Measurements from ENCODE around the gene CELSR1.
A peak's percentile ranks its signal among the peaks of the same experiment; 100 is the strongest.

Gene CELSR1

DNA sequence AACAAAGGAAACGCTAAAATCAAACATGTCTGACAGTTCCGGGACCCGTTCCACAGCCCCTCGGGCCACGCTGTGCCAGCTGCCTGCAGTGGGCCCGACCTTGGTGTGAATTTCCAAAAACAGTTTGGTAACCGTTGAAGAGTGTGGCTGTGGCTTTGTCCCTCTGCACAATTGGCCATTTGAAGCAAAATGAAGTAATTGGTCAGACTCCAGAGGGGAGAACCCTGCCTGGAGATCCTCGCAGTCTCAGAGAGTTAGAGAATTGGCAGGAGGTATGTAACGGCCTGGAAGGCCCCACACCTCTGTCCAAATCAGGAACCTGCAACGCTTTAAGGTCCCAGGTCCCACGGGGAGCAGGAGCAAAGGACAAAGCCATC is 175.6 kb downstream of the CELSR1 start:
- H3K79me2 ChIP-seq (ENCODE audit: low read length): no peaks in the 10 kb centered on the region
- H3K4me3 ChIP-seq (ENCODE audit: low read length): no peak overlapping the region
- H3K9ac ChIP-seq (ENCODE audit: low read length): peak overlapping the region; percentile 46
- H3K36me3 ChIP-seq (replicated peaks; ENCODE audit: insufficient read depth, low read length): no peaks in the 10 kb centered on the region
- no peak for DNase-seq
- peaks cover 27% of the 10 kb centered on the region for H3K4me1 ChIP-seq (ENCODE audit: low read length)
- TF ChIP-seq EZH2 (optimal IDR thresholded peaks at IDR 0.05; ENCODE audit: low read depth, low read length) (no peak), EZH2phosphoT487 (IDR thresholded peaks at IDR 0.05; ENCODE audit: low read length) (no peak)
- TF ChIP-seq, protein P1, sequence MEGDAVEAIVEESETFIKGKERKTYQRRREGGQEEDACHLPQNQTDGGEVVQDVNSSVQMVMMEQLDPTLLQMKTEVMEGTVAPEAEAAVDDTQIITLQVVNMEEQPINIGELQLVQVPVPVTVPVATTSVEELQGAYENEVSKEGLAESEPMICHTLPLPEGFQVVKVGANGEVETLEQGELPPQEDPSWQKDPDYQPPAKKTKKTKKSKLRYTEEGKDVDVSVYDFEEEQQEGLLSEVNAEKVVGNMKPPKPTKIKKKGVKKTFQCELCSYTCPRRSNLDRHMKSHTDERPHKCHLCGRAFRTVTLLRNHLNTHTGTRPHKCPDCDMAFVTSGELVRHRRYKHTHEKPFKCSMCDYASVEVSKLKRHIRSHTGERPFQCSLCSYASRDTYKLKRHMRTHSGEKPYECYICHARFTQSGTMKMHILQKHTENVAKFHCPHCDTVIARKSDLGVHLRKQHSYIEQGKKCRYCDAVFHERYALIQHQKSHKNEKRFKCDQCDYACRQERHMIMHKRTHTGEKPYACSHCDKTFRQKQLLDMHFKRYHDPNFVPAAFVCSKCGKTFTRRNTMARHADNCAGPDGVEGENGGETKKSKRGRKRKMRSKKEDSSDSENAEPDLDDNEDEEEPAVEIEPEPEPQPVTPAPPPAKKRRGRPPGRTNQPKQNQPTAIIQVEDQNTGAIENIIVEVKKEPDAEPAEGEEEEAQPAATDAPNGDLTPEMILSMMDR (IDR thresholded peaks at IDR 0.05; ENCODE audit: low read length): no peak
- H4K20me1 ChIP-seq (ENCODE audit: insufficient read depth, low read length): no peaks in the 10 kb centered on the region
- no peak overlapping the region for H2AFZ ChIP-seq (ENCODE audit: low read length)
- no peaks in the 10 kb centered on the region for H3K9me2 ChIP-seq (replicated peaks; ENCODE audit: insufficient read depth, low read length)
- no peak overlapping the region for H3K4me2 ChIP-seq (ENCODE audit: low read depth, low read length)
- no peaks in the 10 kb centered on the region for H3K9me3 ChIP-seq (replicated peaks; ENCODE audit: insufficient read depth, low read length)
- H3F3A ChIP-seq (ENCODE audit: insufficient read depth, low read length): peaks cover 18% of the 10 kb centered on the region
- H3K27me3 ChIP-seq (replicated peaks; ENCODE audit: insufficient read depth, low read length): no peaks in the 10 kb centered on the region
- peak overlapping the region; percentile 92 for H3K27ac ChIP-seq (ENCODE audit: low read length)

DNA sequence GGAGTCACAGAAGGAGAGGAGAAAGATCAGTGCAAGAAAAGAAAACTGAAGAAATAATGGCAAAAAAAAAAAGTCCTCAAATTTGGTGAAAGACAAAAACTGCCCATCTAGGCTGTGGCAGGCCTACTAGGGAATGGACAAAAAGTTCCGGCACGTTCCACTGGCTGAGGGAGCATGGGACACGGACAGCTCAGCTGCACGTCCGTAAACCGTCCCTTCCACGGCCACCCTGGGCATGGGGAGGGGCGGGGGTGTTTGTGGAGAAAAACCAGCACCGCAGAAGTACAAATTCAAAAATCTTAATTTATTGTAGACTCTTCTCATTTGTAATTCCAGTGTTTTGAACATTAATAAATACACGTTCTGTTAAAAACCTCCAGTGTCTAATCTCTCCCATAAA is 176.5 kb downstream of the CELSR1 start:
- H3K9ac ChIP-seq (ENCODE audit: low read length): no peak overlapping the region
- H4K20me1 ChIP-seq (ENCODE audit: insufficient read depth, low read length): no peaks in the 10 kb centered on the region
- 0 out of 2 replicates have a peak overlapping the region, but pooled peaks have one; percentile 92 for H3K27ac ChIP-seq (ENCODE audit: low read length)
- H3K9me2 ChIP-seq (replicated peaks; ENCODE audit: insufficient read depth, low read length): no peaks in the 10 kb centered on the region
- no peak overlapping the region for H2AFZ ChIP-seq (ENCODE audit: low read length)
- H3K79me2 ChIP-seq (ENCODE audit: low read length): no peaks in the 10 kb centered on the region
- H3K27me3 ChIP-seq (replicated peaks; ENCODE audit: insufficient read depth, low read length): no peaks in the 10 kb centered on the region
- peaks cover 20% of the 10 kb centered on the region for H3K4me1 ChIP-seq (ENCODE audit: low read length)
- peaks cover 18% of the 10 kb centered on the region for H3F3A ChIP-seq (ENCODE audit: insufficient read depth, low read length)
- no peaks in the 10 kb centered on the region for H3K9me3 ChIP-seq (replicated peaks; ENCODE audit: insufficient read depth, low read length)
- no peak for DNase-seq
- TF ChIP-seq, protein P1 (IDR thresholded peaks at IDR 0.05; ENCODE audit: low read length): no peak
- TF ChIP-seq EZH2phosphoT487 (IDR thresholded peaks at IDR 0.05; ENCODE audit: low read length): no peak
- TF ChIP-seq EZH2 (optimal IDR thresholded peaks at IDR 0.05; ENCODE audit: low read depth, low read length): no peak
- no peaks in the 10 kb centered on the region for H3K36me3 ChIP-seq (replicated peaks; ENCODE audit: insufficient read depth, low read length)
- H3K4me2 ChIP-seq (ENCODE audit: low read depth, low read length): no peak overlapping the region
- no peak overlapping the region for H3K4me3 ChIP-seq (ENCODE audit: low read length)

DNA sequence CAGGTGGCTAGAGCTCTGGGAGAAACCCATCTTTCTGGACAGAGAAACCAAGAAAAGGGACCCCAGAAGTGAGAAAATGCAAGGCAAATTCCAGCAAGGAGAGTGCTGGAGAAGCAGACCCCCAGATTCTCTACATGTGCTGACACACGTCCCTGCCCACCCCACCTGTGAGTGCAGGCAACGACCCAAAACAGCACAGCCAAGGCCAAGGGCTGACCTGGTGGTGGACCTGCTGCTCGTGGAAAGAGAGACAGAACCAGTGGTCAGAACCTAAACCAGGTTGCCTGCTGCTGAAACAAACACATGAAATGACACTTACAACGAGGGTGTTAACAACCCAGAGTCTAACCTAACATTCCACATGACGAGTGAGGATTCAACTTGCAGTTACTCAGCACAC is 177.3 kb downstream of the CELSR1 start:
- Histone ChIP-seq H3K4me3 (ENCODE audit: low read length) (no peak overlapping the region), H3K4me2 (ENCODE audit: low read depth, low read length) (no peak overlapping the region), H2AFZ (ENCODE audit: low read length) (no peak overlapping the region), H3F3A (ENCODE audit: insufficient read depth, low read length) (peaks cover 18% of the 10 kb centered on the region), H3K27me3 (replicated peaks; ENCODE audit: insufficient read depth, low read length) (no peaks in the 10 kb centered on the region), H3K9me2 (replicated peaks; ENCODE audit: insufficient read depth, low read length) (no peaks in the 10 kb centered on the region), H4K20me1 (ENCODE audit: insufficient read depth, low read length) (no peaks in the 10 kb centered on the region), H3K9ac (ENCODE audit: low read length) (no peak overlapping the region), H3K9me3 (replicated peaks; ENCODE audit: insufficient read depth, low read length) (no peaks in the 10 kb centered on the region), H3K79me2 (ENCODE audit: low read length) (no peaks in the 10 kb centered on the region; the same call in 1 of the 2 replicates), H3K4me1 (ENCODE audit: low read length) (peaks cover 20% of the 10 kb centered on the region), H3K27ac (ENCODE audit: low read length) (no peak overlapping the region), H3K36me3 (replicated peaks; ENCODE audit: insufficient read depth, low read length) (no peaks in the 10 kb centered on the region)
- TF ChIP-seq EZH2 (optimal IDR thresholded peaks at IDR 0.05; ENCODE audit: low read depth, low read length): no peak
- DNase-seq: no peak

DNA sequence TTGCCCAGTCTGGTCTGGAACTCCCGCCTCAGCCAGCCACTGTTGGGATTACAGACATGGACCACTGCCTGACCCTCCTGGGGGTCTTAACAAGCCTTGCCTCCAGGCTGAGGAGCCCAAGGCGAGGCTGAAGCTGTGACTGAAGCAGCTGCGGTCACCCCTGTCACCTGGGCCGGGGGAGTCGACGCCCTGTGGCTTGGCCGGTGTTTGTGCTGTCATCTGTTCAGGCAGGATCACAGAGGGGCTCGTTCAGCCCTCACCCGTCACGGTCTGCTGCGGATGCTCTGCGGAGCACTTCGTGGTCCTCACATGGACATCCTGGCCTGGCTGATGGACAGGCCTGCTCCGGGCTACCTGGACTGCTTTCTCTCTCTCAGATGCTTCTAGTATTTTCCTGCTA is 178.1 kb downstream of the CELSR1 start:
- Histone ChIP-seq H3K9ac (ENCODE audit: low read length) (no peak overlapping the region), H3K4me1 (ENCODE audit: low read length) (peaks cover 20% of the 10 kb centered on the region), H3K27ac (ENCODE audit: low read length) (no peak overlapping the region), H3K79me2 (ENCODE audit: low read length) (no peaks in the 10 kb centered on the region; the same call in 1 of the 2 replicates), H3K27me3 (replicated peaks; ENCODE audit: insufficient read depth, low read length) (no peaks in the 10 kb centered on the region), H3K9me2 (replicated peaks; ENCODE audit: insufficient read depth, low read length) (no peaks in the 10 kb centered on the region), H2AFZ (ENCODE audit: low read length) (no peak overlapping the region), H3K9me3 (replicated peaks; ENCODE audit: insufficient read depth, low read length) (no peaks in the 10 kb centered on the region), H4K20me1 (ENCODE audit: insufficient read depth, low read length) (no peaks in the 10 kb centered on the region; the same call in 1 of the 2 replicates), H3K4me2 (ENCODE audit: low read depth, low read length) (no peak overlapping the region), H3F3A (ENCODE audit: insufficient read depth, low read length) (peaks cover 18% of the 10 kb centered on the region), H3K36me3 (replicated peaks; ENCODE audit: insufficient read depth, low read length) (no peaks in the 10 kb centered on the region), H3K4me3 (ENCODE audit: low read length) (no peak overlapping the region)
- no peak for DNase-seq
- TF ChIP-seq EZH2phosphoT487 (IDR thresholded peaks at IDR 0.05; ENCODE audit: low read length): no peak
- TF ChIP-seq, protein P1 (IDR thresholded peaks at IDR 0.05; ENCODE audit: low read length): no peak
- TF ChIP-seq EZH2 (optimal IDR thresholded peaks at IDR 0.05; ENCODE audit: low read depth, low read length): no peak
